IPS-18c (cell line): ENCODE measurements around the gene STK4.

Experiments used
- H3K4me3 ChIP-seq: 2 replicates; pipeline ENCODE4 v1.7.0; 2013; ENCODE audit warnings: low read depth, mild to moderate bottlenecking, low read length, moderate library complexity; ENCODE audit not compliant: insufficient read depth
- H3K9me3 ChIP-seq: one replicate; pipeline ENCODE4 v1.6.1; 2013; ENCODE audit warnings: mild to moderate bottlenecking, low read length, moderate library complexity; ENCODE audit not compliant: control insufficient read depth, insufficient read depth

Gene STK4

DNA sequence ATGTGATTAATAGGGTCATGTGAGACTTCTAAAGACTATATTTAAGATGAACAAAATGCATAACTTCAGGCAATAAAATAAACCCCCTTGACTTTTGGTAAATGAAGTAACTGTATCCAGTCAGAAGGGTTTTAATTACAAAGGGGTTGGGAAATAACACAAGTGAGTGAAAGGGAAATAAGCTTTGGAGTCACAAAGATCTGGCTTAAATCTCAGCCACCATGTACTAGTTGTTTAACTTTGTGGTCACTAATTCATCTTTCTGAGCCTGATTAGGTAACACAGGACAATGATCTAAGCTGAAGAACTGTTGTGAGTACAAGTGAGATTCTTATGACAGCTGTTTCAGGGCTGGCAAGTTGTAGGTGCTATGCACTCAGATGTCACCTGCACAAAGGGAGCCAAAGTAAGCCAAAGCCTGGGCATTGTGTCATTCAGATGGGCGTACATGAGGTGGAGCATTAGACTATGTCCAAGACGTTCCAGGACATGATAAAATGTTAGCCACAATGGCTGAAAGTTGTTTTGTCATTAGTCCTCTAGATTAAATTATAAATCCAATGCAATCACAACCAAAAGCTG is 19.9 kb upstream of the STK4 start:
- Histone ChIP-seq H3K4me3 (no peak overlapping the region), H3K9me3 (no peaks in the 10 kb centered on the region)

DNA sequence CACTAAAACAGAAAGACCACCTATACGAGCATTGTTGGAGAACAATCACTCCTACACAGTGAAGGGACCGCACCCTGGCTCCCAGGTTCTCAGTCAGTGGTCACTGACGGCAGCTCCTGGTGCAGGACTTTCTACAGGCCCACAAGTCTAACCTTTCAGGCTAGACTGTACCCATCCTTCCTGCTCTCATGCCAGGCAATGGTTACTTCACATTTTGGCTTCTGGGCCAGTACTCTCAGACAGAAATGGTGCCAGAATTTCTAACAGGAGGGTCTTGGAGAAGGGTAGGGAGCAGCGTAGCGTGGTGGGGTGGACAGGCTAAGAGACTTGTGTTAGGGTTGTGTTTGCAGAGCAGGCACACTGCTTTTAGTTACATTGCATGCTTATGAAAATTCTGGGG is 18.2 kb upstream of the STK4 start:
- Histone ChIP-seq H3K9me3 (no peaks in the 10 kb centered on the region), H3K4me3 (no peak overlapping the region)

DNA sequence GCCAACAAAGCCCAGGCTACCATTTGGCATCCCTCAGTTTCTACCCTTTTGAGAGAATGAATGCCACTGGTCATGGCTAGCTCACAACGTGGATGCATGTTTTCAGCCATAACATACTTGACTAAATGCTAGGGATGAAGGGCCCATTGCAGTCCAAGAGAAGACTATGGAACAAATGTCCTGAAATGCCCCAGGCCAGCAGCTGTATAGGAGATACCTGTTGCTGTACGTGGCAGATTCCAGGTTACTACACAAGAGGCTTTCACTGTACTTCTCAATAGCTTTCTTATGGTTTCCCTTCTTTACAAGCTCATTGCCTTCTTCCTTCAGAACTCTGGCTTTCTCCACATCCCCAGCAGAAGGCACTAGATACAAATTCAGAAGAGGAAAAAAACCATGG is 17.8 kb upstream of the STK4 start:
- no peaks in the 10 kb centered on the region for H3K9me3 ChIP-seq
- no peak overlapping the region for H3K4me3 ChIP-seq

DNA sequence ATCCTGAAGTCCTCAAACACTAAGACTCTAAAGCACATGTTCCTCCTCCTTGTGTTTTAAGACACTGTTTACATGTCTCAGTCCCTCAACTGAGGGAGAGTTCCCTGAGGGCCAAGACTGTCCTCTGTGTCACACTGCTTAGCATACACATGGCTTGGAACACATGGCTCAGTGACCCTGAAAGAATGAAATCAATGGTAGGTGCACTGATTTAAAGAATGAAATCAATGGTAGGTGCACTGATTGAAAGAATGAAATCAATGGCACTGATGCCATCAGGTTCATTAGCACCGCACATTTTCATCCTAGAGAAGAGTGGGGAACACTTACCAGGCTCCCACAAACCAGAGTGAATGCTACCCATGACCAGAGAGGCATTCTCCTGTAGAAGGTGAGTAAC is 15.9 kb upstream of the STK4 start:
- Histone ChIP-seq H3K4me3 (no peak overlapping the region), H3K9me3 (no peaks in the 10 kb centered on the region)

DNA sequence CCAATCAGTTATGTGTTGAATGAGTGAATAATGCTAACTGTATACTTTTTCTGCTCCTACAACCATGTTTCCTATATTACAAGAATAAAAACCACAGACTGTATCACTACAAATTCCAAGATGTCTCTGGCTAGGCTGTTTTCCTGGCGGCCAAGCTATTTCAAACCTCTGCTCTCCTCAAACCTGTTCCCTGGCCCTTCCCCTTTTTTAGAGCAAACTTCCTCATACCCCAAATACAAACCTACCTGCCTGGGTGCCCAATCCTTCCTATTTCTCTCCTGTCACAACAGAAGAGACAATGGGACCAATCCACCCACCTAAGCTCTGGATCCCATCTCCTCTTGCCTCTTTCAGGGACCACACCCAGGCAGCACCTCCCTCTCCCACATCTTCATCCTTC is 13.6 kb upstream of the STK4 start:
- no peak overlapping the region for H3K4me3 ChIP-seq

DNA sequence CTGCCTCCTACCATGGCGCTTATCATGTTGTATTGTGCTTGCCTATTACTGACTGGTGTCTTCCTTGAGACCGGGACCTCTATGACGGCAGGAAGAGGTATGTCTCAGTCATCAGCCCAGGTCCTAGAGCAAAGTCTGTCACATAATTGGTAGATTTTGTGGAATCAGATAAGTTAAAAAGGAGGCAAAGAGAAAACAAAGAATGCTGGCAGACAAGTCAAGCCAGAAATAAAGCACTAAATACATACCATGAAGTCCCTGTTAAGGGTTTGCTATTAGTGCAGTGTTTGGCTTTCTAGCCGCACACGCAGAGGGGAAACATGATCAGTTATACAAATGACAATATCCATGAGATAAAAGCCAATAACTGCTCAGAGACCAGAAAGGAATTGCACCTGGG is 12.1 kb upstream of the STK4 start:
- H3K4me3 ChIP-seq, result no peak overlapping the region
- no peaks in the 10 kb centered on the region for H3K9me3 ChIP-seq

More for the DNA sequence above, 13.6 kb upstream of the STK4 start:
- H3K9me3 ChIP-seq, result no peaks in the 10 kb centered on the region

DNA sequence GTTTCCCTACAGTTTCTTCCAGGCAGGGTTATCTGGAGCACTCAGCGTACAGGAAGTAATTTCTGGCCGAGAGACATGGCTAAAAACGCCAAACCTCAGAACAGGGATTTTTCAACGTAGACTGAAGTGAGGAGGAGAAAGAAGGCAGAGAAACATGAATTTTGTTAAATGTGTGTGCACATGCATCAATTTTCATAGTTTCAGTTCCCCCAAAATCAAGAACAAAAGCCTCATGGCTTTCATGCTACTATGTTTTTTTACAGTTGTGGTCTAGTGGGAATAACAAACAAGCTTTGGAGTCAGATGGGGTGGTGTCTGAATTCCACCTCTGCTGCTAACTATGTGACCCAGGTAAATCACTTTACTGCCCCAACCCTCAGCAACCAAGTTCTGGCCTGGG is 11.0 kb upstream of the STK4 start:
- no peaks in the 10 kb centered on the region for H3K9me3 ChIP-seq

DNA sequence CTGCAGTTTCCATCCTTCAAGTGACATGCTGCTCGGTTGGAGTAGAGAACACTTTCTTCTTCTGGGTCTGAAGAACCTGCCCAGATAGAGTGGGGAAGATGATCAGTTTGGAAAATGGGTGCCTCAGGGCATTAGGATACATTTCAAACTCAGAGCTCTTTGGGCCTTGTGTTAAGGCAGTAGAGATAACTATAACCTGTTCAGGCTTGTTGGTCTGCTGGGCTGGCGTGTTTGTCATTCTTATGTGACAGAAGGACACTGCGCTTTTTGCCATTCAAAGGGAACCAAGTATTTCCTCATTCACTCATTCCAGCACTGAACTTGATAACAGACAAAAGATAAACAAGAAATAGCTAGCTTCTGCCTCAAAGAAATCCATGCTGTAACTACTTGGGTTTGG is 9.9 kb upstream of the STK4 start:
- H3K9me3 ChIP-seq, result no peaks in the 10 kb centered on the region
- H3K4me3 ChIP-seq, result no peak overlapping the region

More for the DNA sequence above, 11.0 kb upstream of the STK4 start:
- H3K4me3 ChIP-seq, result no peak overlapping the region

DNA sequence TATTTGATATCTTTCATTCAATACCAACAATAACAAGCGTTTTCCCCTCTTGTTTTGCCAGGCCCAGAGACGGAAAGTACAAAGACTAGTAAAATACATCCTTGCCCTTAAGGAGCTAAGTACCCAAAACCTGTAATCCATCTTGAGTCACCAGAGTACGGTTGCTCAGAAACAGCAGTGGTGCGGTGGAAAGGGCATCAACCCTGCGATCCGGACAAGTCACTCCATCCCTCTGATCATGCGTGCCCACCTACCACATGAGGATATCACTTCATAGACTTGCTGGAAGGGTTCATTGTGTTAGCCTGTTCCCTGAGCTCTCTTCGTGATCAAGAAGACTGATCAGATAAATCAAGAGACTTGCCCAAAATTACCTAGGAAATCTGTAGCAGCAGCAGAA is 8.0 kb upstream of the STK4 start:
- Histone ChIP-seq H3K9me3 (no peaks in the 10 kb centered on the region), H3K4me3 (no peak overlapping the region)

DNA sequence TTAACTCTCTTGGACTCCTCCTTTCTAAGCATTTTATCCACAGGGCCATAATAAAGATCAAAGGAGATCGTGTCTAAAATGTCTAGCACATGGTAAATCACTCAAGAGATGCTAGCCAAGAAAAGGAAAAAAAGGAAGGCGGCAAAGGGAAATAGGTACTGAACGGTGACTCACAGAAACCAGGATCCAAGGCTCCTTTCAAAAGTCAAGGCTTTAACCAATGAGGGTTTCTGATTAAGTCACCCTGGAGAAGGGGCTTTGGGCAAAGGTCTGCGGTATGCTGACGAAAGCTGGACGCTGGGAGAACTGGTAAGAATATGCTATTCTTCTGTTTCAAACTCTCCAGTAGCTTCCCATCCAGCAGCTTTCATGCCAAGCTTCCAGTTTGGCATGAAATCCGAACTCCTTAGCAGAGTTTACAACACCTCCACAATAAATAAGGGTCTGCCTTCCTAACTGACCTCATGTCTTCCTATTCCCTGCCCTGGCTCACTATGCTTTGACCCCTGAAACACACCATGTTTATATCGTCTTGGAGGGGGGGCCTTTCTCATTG is 7.2 kb upstream of the STK4 start:
- H3K9me3 ChIP-seq, result no peaks in the 10 kb centered on the region
- peak overlapping the region; percentile 61 for H3K4me3 ChIP-seq

DNA sequence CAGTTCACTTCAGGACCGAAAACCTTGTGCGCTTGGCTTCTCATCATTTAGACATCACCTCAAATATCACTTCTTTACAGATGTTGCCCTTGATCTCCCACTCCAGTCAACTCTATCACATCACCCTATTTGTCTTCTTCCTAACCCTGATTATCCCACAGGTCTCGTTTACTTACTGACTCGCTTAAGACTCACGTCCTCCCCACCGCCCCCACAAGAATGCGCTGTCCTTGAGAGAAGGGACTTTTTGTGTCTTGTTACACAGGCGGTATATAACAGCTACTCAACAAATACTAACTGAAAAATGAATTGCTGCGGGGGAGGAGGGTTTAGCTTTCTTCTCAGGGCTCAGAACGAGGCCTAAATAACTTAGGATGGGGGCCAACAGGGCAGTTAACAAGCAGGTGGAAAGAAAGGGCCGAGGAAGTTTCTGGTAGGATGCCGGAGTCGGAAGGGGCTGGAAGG is 6.6 kb upstream of the STK4 start:
- peak overlapping the region; percentile 61 for H3K4me3 ChIP-seq
- H3K9me3 ChIP-seq, result no peaks in the 10 kb centered on the region

DNA sequence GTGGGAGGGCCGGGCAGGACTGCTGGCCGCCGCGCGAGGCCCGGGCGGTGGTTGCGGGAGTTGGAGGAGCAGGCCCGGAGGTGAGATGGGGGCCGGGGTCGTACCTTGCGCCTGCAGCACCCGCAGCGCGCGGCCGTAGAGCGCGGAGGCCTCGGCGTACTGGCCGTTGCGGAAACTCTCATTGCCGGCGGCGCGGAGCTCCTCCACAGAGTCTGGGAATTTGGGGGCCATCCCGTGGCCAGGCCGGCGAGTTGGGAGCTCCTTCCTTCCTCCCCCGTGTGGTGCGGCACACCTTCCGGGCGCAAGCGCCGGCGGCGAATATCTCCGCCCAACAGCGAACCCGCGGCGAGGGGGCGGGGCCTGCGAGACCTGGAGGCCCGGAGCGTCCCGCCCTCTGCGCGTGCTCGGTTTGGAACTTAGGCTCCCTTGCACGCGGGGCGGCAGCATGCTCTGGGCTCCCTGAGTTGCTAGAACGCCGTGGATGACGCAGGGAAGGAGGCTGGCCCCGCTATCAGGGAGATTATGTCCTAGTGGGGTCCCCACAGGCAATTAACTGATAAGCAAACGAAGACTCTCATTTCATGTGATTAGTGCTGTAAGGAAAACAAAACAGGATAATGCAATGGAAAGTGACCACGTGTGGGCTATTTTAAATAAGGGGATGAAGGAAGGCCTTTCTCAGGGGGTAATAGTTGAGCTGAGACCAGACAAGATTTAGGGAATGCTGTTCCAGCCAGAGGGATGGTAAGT is 6.0 kb upstream of the STK4 start, which contains the start of gene TOMM34:
Gene TOMM34 (minus strand): TSS at position 295 of the 750 bp plus-strand sequence. CDS start 64 bp downstream, at position 231.
- H3K4me3 ChIP-seq, result peak within 1 kb of the TSS; percentile 61
- no peaks in the 10 kb centered on the region for H3K9me3 ChIP-seq

DNA sequence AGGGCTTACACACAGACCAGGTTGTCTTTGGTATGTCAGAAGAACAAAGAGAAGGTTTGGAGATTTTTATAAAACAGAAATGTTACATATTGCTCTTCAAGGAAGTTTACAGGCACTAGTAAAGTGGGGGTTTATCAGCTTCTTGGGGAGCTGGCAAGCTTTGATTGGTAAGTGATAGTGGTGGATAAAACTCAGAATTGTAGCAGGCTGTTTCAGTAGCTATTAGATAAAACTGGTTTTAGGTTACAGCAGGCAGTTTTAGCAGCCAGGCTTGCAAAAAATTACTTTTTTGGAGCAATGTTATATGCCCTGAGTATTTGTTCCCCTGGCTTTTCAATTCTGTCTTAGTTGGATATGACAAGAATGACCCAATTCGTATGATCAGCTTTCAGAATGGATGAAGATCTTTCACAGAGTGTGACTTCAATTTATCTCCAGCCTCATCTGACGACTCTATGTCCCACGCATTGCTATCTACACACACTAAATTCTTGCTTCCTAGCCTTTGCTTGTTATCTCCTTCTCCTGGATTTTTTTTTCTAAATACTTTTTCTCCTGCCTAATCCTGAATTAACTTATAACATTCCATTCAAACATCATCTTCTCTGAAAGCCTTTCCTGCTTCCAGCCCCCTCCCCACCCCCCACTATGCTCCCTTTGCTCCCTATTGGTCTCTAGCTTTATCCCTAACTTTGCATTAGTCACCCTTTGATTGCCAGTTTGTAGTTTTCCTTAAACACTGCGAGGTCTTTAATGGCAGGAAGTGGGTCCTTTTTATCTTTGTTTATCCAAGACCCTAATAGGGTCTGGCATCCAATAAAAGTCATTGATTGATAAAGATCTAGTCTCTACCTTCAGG is 5.1 kb upstream of the STK4 start:
- H3K4me3 ChIP-seq, result no peak overlapping the region

DNA sequence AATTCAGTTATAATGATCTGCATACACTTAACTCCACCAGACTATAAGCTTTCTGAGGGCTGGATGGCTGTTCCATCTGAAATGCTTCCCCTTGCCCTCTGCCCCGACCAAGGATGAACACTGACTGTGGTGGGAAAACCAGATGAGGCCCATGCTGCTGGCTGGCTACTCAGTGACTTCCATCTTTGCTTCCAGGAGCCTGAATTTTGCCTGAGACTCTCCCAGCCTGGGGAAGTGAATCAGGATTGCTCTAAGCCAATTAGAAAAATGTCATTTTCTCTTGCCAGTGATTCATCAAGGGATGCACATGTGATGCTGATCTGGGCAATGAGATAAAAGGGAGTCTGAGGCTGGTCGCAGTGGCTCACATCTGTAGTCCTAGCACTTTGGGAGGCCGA is 4.4 kb upstream of the STK4 start:
- no peaks in the 10 kb centered on the region for H3K9me3 ChIP-seq
- H3K4me3 ChIP-seq, result no peak overlapping the region

More for the DNA sequence above, 5.1 kb upstream of the STK4 start:
- H3K9me3 ChIP-seq, result no peaks in the 10 kb centered on the region

DNA sequence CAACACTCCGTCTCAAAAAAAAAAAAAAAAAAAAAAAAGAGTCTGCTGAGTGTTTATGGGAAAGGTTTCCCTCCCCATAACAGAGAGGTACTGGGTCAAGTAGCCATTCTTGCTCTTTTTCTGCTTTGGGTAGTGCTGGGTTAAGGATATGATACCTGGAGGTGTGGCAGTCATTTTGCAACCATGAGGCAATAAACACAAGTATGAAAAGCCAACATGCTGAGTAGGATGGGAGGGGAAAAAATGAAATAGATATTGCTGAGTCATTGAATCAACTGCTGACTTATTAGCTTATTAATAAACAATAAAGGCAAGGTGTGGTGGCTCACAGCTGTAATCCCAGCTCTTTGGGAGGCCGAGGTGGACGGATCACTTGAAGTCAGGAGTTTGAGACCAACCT is 3.8 kb upstream of the STK4 start:
- H3K9me3 ChIP-seq, result no peaks in the 10 kb centered on the region
- no peak overlapping the region for H3K4me3 ChIP-seq

DNA sequence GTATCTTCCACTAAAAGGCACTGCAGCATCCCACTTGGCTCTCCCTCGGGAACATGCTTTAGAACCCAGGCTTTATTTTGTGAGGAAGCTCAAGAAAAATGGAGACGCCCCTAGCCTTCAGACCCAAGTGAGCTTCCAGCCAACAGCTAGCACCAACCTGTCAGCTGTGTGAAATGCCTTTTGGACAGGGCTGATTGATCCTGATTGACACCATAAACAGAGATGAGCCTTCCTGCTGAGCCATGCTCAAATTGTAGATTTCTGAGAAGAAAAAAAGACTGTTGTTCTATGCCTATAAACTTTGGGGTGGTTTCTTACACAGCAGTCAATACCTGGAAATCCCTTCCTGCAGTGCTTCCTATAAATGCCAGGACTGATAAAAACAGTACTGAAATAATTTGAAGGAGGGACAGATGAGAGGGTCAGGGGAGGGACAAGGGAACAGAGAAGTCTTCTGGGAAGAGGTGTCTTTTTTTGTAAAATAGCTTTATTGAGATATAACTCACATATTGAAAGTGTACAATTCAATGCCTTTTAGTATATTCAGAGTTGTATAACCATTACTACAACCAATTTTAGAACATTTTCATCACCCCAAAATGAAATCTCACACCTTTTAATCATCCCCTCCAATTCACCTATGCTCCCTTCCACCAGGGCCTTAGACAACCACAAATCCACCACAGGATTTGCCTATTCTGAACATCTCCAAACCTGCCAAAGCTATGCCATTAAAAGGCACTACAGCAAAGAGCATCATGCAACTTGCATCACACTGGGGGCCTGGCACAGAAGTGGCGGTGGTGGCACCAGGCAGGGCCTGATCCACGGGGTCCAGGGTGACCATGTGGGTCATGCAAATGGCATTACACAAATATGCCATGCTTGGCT is 2.7 kb upstream of the STK4 start:
- Histone ChIP-seq H3K4me3 (no peak overlapping the region), H3K9me3 (no peaks in the 10 kb centered on the region)

DNA sequence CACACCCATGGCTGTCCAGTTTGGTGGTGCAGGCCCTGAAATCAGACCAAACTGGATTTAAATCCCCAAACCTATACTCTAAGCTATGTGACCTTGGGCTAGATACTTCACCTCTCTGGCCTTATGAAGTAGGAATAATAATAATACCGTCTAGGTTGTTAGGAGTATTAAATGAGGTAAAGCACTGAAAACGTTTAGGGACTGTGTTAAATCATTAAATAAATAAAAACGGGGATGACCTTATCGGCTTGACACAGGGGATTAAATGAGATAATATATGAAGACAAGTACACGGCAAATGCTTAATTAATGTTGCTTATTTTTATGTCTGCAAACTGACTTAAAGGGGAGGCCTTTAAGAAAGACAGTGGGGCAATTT is 672 bp upstream of the STK4 start:
- Histone ChIP-seq H3K9me3 (no peaks in the 10 kb centered on the region), H3K4me3 (peak overlapping the region; percentile 96; the same call in 1 of the 2 replicates)
